Breast epithelium (tissue), 4 donors: ENCODE measurements around the gene CTCFL. TPM values are rescaled to one million over a fixed set of nuclear protein-coding genes. Genes with fewer than 3 reads are reported as not detected.

Experiments
- DNase-seq, 2 donors: peaks; one replicate each; pipeline ENCODE4 v3.0.0-alpha.2; 2019; ENCODE audit warnings: low spot score in 2 of 2
- H3K27ac ChIP-seq, 2 donors: fragments of 200-600 bp; sonication (generic) in 1 of 2; one replicate each; pipeline ENCODE4 v1.5.1; 2016 to 2019; ENCODE audit warnings: mild to moderate bottlenecking in 1 of 2
- H3K27me3 ChIP-seq, 2 donors: fragments of 200-600 bp; sonication (generic) in 1 of 2; one replicate each; pipeline versions ENCODE4 v1.5.1 to v1.6.0; 2017 to 2019; ENCODE audit warnings: control low read depth in 1 of 2, mild to moderate bottlenecking in 1 of 2
- H3K36me3 ChIP-seq: fragments of 200-600 bp; one replicate; pipeline ENCODE4 v1.5.1; 2019
- H3K4me1 ChIP-seq, 2 donors: fragments of 200-600 bp; sonication (generic); one replicate each; pipeline ENCODE4 v1.5.1; 2016 to 2019; ENCODE audit warnings: control low read depth in 1 of 2
- H3K4me3 ChIP-seq, 3 donors: fragments of 200-600 bp; sonication (generic); 1 replicate in 2 of 3; 2 replicates in 1 of 3; pipeline ENCODE4 v1.5.1; 2016 to 2019; ENCODE audit warnings: mild to moderate bottlenecking in 3 of 3, moderate library complexity in 2 of 3
- H3K9me3 ChIP-seq, 2 donors: fragments of 200-600 bp; sonication (generic) in 1 of 2; one replicate each; pipeline ENCODE4 v1.5.1; 2016 to 2019; ENCODE audit warnings: control low read depth in 1 of 2
- CTCF ChIP-seq, 3 donors: fragments of 450-650 bp; IDR thresholded peaks; one replicate each; pipeline ENCODE4 v1.5.1; 2016 to 2017; ENCODE audit warnings: antibody characterized with exemption in 3 of 3, mild to moderate bottlenecking in 3 of 3, moderate library complexity in 3 of 3
- POLR2A ChIP-seq: fragments of 450-650 bp; IDR thresholded peaks from one replicate; pipeline ENCODE4 v1.6.1; 2016; ENCODE audit warnings: antibody characterized with exemption, mild to moderate bottlenecking, moderate library complexity
- POLR2AphosphoS5 ChIP-seq, 3 donors: sonication (generic); formaldehyde crosslinking; IDR thresholded peaks; one replicate each; pipeline ENCODE4 v1.6.1; 2017; ENCODE audit warnings: antibody characterized with exemption in 3 of 3
- intact Hi-C: fragments of 100-400 bp; cut with DNase I; formaldehyde crosslinking; loops from one replicate; pipeline ENCODE4 v1.15.1; 2023; ENCODE audit warnings: low total_unique reads
- total RNA-seq, 3 donors: library from RNA; depleted of rRNA; stranded (reverse); fragments of >200 nt; gene quantifications; one replicate each; pipeline ENCODE4 v1.1.0, GENCODE V29; 2016

The CTCFL gene
- total RNA-seq, 3 donors from 2014 or later = not detected

GRCh38 chr20:57509665-57510237 is 15.2 kb downstream of the CTCFL start:
- H3K36me3 ChIP-seq = no peaks in the 10 kb centered on the region
- H3K27ac ChIP-seq = no peak overlapping the region
- no peaks in the 10 kb centered on the region for H3K27me3 ChIP-seq
- H3K9me3 ChIP-seq = no peaks in the 10 kb centered on the region
- no peak overlapping the region for H3K4me3 ChIP-seq
- no peaks in the 10 kb centered on the region for H3K4me1 ChIP-seq
- DNase-seq = no peak
- TF ChIP-seq POLR2A (no peak), POLR2AphosphoS5 (IDR thresholded peaks at IDR 0.05) (no peak), CTCF (IDR thresholded peaks at IDR 0.05) (no peak)
- intact Hi-C loops = loop anchor here (1.0 kb wide), 1 partner anchor 81 kb away; no protein-coding TSS in a partner anchor

- H3K27me3 ChIP-seq = no peaks in the 10 kb centered on the region
- no peak for DNase-seq
- TF ChIP-seq CTCF (IDR thresholded peaks at IDR 0.05) (no peak), POLR2A (no peak), POLR2AphosphoS5 (IDR thresholded peaks at IDR 0.05) (no peak)
- no peak overlapping the region for H3K4me3 ChIP-seq
- no peak overlapping the region for H3K27ac ChIP-seq
- intact Hi-C loops = loop anchor here (1.0 kb wide), 1 partner anchor 81 kb away; no protein-coding TSS in a partner anchor
- H3K36me3 ChIP-seq = no peaks in the 10 kb centered on the region
- no peaks in the 10 kb centered on the region for H3K4me1 ChIP-seq
- no peaks in the 10 kb centered on the region for H3K9me3 ChIP-seq
These were observed 16.1 kb downstream of the CTCFL start for GRCh38 chr20:57508831-57509230.

- TF ChIP-seq POLR2A = no peak
- TF ChIP-seq POLR2AphosphoS5 (IDR thresholded peaks at IDR 0.05) = no peak
- TF ChIP-seq CTCF (IDR thresholded peaks at IDR 0.05) = no peak
- no peak overlapping the region for H3K27ac ChIP-seq
- intact Hi-C loops = no loop called here
- H3K9me3 ChIP-seq = no peaks in the 10 kb centered on the region
- no peaks in the 10 kb centered on the region for H3K4me1 ChIP-seq
- H3K4me3 ChIP-seq = no peak overlapping the region
- H3K36me3 ChIP-seq = no peaks in the 10 kb centered on the region
- H3K27me3 ChIP-seq = no peaks in the 10 kb centered on the region
- DNase-seq = no peak
These were observed 16.6 kb downstream of the CTCFL start for GRCh38 chr20:57508381-57508780.

GRCh38 chr20:57507477-57507876 is 17.5 kb downstream of the CTCFL start:
- TF ChIP-seq POLR2AphosphoS5 (IDR thresholded peaks at IDR 0.05) (no peak), CTCF (IDR thresholded peaks at IDR 0.05) (no peak), POLR2A (no peak)
- Histone ChIP-seq H3K36me3 (no peaks in the 10 kb centered on the region), H3K27me3 (no peaks in the 10 kb centered on the region), H3K4me1 (no peaks in the 10 kb centered on the region), H3K4me3 (no peak overlapping the region), H3K9me3 (no peaks in the 10 kb centered on the region), H3K27ac (no peak overlapping the region)
- DNase-seq = no peak
- intact Hi-C loops = no loop called here

GRCh38 chr20:57505979-57506378 is 19.0 kb downstream of the CTCFL start:
- intact Hi-C loops = no loop called here

More at GRCh38 chr20:57505979-57506378, 19.0 kb downstream of the CTCFL start:
- Histone ChIP-seq H3K4me3 (no peak overlapping the region), H3K27ac (no peak overlapping the region), H3K27me3 (no peaks in the 10 kb centered on the region), H3K36me3 (no peaks in the 10 kb centered on the region), H3K9me3 (no peaks in the 10 kb centered on the region), H3K4me1 (no peaks in the 10 kb centered on the region)
- no peak for TF ChIP-seq POLR2A
- TF ChIP-seq CTCF (IDR thresholded peaks at IDR 0.05) = no peak
- TF ChIP-seq POLR2AphosphoS5 (IDR thresholded peaks at IDR 0.05) = no peak
- no peak for DNase-seq
